Measurements from ENCODE around the gene KLHL41. TPM values are rescaled to one million over a fixed set of nuclear protein-coding genes. Genes with fewer than 3 reads are reported as not detected.

Gene KLHL41
- total RNA-seq, 1 donor = 0.43 TPM

Other genes with a start within 250 kb of the KLHL41 start
- under 0.01 TPM in 2 replicates for gene LRP2, start 147.2 kb upstream of the KLHL41 start, total RNA-seq
- 5.6 and 6.1 TPM in 2 replicates for gene BBS5, start 30.2 kb upstream of the KLHL41 start, total RNA-seq
- 13.5 and 25.9 TPM in 2 replicates for gene FASTKD1, start 64.2 kb downstream of the KLHL41 start, total RNA-seq
- gene PPIG, start 74.6 kb downstream of the KLHL41 start, total RNA-seq = 21.6 and 35.8 TPM in 2 replicates
- gene CFAP210, start 184.7 kb downstream of the KLHL41 start, total RNA-seq = not detected in 2 replicates
- 2.6 and 3.5 TPM in 2 replicates for gene PHOSPHO2, start 184.8 kb downstream of the KLHL41 start, total RNA-seq
- gene KLHL23, start 224.1 kb downstream of the KLHL41 start, total RNA-seq = 1.6 and 4.3 TPM in 2 replicates

Data from fibroblast of villous mesenchyme (primary cell).